NB4 (cell line): Measurements from ENCODE around the gene HOTAIR.

ENCODE experiments used
- DNase-seq: peaks from one replicate; pipeline ENCODE4 v3.0.0; 2010; ENCODE audit warnings: low read depth
- H3K4me3 ChIP-seq: one replicate; pipeline ENCODE4 v1.5.1; 2011; ENCODE audit warnings: mild to moderate bottlenecking, low read depth, low read length, moderate library complexity
- CTCF ChIP-seq: IDR thresholded peaks from one replicate; pipeline ENCODE4 v1.5.1; 2012; ENCODE audit warnings: low read depth, low read length
- MAX ChIP-seq: IDR thresholded peaks from 2 replicates; pipeline ENCODE4 v1.6.1; 2011; ENCODE audit warnings: low read depth, low read length
- MYC ChIP-seq: IDR thresholded peaks from 2 replicates; pipeline ENCODE4 v1.6.1; 2011; ENCODE audit warnings: low read depth, low read length
- POLR2A ChIP-seq: IDR thresholded peaks from 2 replicates; pipeline ENCODE4 v1.6.1; 2011; ENCODE audit warnings: mild to moderate bottlenecking; ENCODE audit not compliant: insufficient read length; ENCODE audit errors: extremely low read depth

Gene HOTAIR

DNA sequence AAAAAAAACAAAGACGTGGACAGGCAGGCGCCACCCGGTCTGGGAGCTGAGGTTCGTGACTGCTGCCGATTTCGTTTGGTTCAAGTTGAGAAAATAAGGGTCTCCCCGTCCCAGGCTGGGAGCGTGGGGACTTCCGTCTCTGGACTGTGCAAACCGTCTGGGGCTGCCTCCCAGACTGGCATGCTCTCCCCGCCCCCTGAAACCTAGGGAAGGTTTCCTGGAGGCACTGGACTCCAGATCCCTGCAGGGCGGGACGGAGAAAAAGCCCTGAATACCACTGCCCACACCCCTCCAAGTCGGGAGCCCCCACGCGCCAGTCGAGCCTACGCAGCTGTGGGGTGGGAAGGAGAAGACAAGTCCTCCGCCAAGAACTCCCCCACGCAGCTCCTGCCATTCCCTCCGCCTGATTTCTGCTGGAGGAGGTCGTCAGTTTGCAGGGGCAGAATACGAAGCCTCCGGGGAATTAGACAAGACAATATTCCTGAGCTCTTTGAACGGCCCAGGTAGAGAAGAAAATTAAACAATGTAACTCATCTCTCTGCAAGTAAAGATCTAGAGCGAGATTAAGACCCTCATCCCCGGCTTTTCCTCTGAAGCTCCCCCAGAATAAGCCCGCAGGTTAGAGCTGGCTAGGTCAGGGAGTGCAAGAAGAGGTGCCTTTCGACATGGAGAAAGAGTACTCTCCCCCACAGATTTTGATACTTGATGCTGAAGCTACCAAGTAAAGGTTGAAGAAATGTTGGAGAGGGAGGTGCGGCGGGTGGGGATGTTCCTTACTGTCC, 46.5 kb downstream of the HOTAIR start:
- TF ChIP-seq POLR2A (no peak), MYC (no peak), MAX (no peak), CTCF (no peak)
- H3K4me3 ChIP-seq, result no peak overlapping the region
- no peak for DNase-seq

DNA sequence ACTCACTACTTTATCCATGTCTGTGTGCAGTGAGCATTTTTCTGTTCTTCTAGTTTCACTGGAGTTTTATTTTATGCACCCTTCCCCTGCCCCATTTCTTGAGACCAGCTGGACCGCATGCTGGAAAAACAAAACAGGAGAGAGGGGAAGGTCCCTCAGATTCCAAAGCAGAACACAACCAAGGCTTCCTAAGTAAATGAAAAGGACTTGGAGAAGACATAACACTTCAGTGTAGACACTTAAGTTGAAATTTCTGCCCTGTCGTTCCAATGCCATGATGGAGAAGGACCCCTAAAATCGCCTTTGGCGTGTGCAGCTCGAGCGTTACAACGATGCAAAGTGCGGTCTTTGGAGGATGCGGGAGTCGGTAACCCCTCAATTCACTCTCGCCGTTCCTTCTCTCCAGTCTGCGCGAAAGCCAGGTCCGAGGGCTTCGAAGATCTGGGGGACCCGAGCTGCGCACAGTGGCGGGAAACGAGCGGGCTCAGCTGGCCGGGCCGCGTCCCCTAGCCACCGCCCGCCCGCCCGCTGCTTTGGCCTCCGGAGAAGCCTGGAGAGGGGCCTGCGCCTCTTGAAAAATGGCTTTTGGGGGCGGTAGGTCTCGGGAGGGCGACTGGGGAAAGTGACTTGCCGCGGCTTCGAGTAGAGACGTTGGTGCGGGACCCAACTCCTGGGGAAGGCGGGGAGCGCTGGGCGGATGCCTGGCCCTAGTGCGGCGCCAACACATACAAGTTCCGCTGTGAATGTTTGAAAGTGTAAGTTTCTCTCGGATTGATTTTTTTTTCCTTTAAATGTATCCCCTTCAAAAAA, 47.3 kb downstream of the HOTAIR start:
- H3K4me3 ChIP-seq, result no peak overlapping the region
- no peak for DNase-seq
- TF ChIP-seq MYC (no peak), CTCF (no peak), POLR2A (no peak), MAX (no peak)

- DNase-seq, result no peak
- TF ChIP-seq MAX, result no peak
- TF ChIP-seq MYC, result no peak
- TF ChIP-seq POLR2A, result no peak
- TF ChIP-seq CTCF, result no peak
- no peak overlapping the region for H3K4me3 ChIP-seq
These were observed 50.0 kb downstream of the HOTAIR start for GRCh38 chr12:53924521-53925405.

- no peak overlapping the region for H3K4me3 ChIP-seq
- TF ChIP-seq CTCF (no peak), MAX (no peak), MYC (no peak), POLR2A (no peak)
- no peak for DNase-seq
These were observed 57.7 kb downstream of the HOTAIR start for GRCh38 chr12:53916788-53917655.
